ENCODE measurements around the gene FNBP1L. TPM values are rescaled to one million over a fixed set of nuclear protein-coding genes. Genes with fewer than 3 reads are reported as not detected.

Gene FNBP1L
- total and polyA plus RNA-seq, 2 experiments from 2014 or later, result 56.3 to 132 TPM

DNA sequence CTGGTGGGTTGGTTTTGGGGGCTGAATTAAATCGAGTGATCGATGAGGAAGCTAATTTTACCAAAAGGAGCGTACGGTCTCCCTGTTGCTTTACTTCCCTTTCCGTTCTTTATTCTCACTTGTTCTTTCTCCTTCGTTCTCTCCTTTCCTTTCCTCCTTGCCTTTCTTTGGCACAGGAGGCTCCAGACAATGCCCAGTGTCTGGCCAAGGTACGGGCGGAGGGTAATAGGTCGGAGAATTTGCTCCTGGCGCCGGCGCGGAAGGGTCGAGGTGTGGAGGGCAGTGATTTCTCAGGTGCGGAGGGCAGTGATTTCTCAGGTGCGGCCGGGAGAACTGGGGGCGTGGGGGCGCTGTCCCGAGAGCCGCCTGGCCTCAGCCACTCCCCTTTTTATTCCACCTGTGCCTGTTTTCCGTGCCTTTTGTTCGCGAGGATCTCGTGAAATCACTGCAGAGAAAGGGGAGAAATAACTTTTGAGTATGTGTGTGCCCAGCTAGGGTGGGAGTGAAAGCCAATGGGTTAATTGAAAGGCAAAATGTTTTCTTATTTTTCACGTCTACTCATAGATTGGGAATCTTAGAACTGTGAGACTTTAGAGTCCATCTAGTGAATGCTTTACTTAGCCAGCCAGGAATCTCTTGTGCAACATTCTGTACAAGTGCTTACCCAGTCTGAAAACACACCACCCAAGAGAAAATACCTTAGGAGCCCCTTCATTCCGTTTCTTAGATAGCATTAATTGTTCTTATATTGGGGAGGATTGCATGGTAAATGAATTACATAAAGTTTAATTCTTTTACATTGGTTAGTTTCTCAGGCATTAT is 1.3 kb downstream of the FNBP1L start:
- Mint-ChIP-seq H3K4me1 (peaks cover 48% of the 10 kb centered on the region), H3K27ac (peak overlapping the region; percentile 98), H3K9me3 (peaks cover 5% of the 10 kb centered on the region; the same call in 1 of the 3 replicates), H3K4me3 (peak overlapping the region; percentile 99), H3K36me3 (ENCODE audit: low read depth) (peaks cover 9% of the 10 kb centered on the region; the same call in 1 of the 3 replicates), H3K27me3 (ENCODE audit: insufficient read depth, low read depth, poor library complexity) (peaks cover 9% of the 10 kb centered on the region)
- peaks cover 54% of the 10 kb centered on the region for H3K4me1 ChIP-seq (ENCODE audit: insufficient read depth)
- H3K79me2 ChIP-seq (replicated peaks; ENCODE audit: insufficient read depth), result peaks cover 60% of the 10 kb centered on the region
- peak overlapping the region; percentile 94 for H3K4me2 ChIP-seq
- peak overlapping the region; percentile 34; the same call in 1 of the 2 replicates for H2AFZ ChIP-seq
- H3F3A ChIP-seq (replicated peaks; ENCODE audit: low read depth), result no peaks in the 10 kb centered on the region
- DNase-seq (ENCODE audit: low spot score) (peak; percentile 84), ATAC-seq (peak; percentile 50)
- H3K4me3 ChIP-seq, result peak overlapping the region; percentile 95
- H3K27me3 ChIP-seq (ENCODE audit: insufficient read depth), result no peaks in the 10 kb centered on the region
- TF ChIP-seq ZNF114 (CRISPR knock-in tag; IDR thresholded peaks at IDR 0.05) (no peak), ETS1 (IDR thresholded peaks at IDR 0.05) (no peak), ZNF331 (CRISPR knock-in tag; IDR thresholded peaks at IDR 0.05; ENCODE audit: low read depth) (no peak), EZH2 (IDR thresholded peaks at IDR 0.05; ENCODE audit: low read depth, unreplicated experiment) (no peak), CREB1 (CRISPR knock-in tag; IDR thresholded peaks at IDR 0.05; ENCODE audit: low read depth) (0 out of 2 replicates have a peak, but pooled peaks have one; percentile 18), NANOG (IDR thresholded peaks at IDR 0.05; ENCODE audit: borderline replicate concordance) (no peak), STAT1 (IDR thresholded peaks at IDR 0.05; ENCODE audit: unreplicated experiment) (no peak), EZH2phosphoT487 (IDR thresholded peaks at IDR 0.05; ENCODE audit: unreplicated experiment) (no peak), ZNF462 (CRISPR knock-in tag; IDR thresholded peaks at IDR 0.05) (no peak), JUNB (IDR thresholded peaks at IDR 0.05; ENCODE audit: unreplicated experiment) (no peak), POLR2AphosphoS5 (IDR thresholded peaks at IDR 0.05; ENCODE audit: low read depth) (peak; percentile 81)
- TF ChIP-seq, protein P1, sequence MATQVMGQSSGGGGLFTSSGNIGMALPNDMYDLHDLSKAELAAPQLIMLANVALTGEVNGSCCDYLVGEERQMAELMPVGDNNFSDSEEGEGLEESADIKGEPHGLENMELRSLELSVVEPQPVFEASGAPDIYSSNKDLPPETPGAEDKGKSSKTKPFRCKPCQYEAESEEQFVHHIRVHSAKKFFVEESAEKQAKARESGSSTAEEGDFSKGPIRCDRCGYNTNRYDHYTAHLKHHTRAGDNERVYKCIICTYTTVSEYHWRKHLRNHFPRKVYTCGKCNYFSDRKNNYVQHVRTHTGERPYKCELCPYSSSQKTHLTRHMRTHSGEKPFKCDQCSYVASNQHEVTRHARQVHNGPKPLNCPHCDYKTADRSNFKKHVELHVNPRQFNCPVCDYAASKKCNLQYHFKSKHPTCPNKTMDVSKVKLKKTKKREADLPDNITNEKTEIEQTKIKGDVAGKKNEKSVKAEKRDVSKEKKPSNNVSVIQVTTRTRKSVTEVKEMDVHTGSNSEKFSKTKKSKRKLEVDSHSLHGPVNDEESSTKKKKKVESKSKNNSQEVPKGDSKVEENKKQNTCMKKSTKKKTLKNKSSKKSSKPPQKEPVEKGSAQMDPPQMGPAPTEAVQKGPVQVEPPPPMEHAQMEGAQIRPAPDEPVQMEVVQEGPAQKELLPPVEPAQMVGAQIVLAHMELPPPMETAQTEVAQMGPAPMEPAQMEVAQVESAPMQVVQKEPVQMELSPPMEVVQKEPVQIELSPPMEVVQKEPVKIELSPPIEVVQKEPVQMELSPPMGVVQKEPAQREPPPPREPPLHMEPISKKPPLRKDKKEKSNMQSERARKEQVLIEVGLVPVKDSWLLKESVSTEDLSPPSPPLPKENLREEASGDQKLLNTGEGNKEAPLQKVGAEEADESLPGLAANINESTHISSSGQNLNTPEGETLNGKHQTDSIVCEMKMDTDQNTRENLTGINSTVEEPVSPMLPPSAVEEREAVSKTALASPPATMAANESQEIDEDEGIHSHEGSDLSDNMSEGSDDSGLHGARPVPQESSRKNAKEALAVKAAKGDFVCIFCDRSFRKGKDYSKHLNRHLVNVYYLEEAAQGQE (IDR thresholded peaks at IDR 0.05; ENCODE audit: unreplicated experiment), result peak; percentile 11
- TF ChIP-seq, protein P2, sequence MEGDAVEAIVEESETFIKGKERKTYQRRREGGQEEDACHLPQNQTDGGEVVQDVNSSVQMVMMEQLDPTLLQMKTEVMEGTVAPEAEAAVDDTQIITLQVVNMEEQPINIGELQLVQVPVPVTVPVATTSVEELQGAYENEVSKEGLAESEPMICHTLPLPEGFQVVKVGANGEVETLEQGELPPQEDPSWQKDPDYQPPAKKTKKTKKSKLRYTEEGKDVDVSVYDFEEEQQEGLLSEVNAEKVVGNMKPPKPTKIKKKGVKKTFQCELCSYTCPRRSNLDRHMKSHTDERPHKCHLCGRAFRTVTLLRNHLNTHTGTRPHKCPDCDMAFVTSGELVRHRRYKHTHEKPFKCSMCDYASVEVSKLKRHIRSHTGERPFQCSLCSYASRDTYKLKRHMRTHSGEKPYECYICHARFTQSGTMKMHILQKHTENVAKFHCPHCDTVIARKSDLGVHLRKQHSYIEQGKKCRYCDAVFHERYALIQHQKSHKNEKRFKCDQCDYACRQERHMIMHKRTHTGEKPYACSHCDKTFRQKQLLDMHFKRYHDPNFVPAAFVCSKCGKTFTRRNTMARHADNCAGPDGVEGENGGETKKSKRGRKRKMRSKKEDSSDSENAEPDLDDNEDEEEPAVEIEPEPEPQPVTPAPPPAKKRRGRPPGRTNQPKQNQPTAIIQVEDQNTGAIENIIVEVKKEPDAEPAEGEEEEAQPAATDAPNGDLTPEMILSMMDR (conservative IDR thresholded peaks at IDR 0.05; ENCODE audit: low read depth in 2 of 2), result peak; percentile 35 to 53
- peak overlapping the region; percentile 98 for H3K27ac ChIP-seq (ENCODE audit: low read depth)
- H3K9me2 ChIP-seq (ENCODE audit: insufficient read depth), result no peaks in the 10 kb centered on the region
- H4K20me1 ChIP-seq (replicated peaks; ENCODE audit: insufficient read depth), result peaks cover 34% of the 10 kb centered on the region
- no peaks in the 10 kb centered on the region for H3K36me3 ChIP-seq (ENCODE audit: insufficient read depth)
